Activated gamma-delta T cell (primary cell): ENCODE measurements around the gene PTPN5.
"Not testable (repeated sequence)": the region's sequence is repeated elsewhere in the genome, so short reads cannot be mapped to it uniquely, and the experiment has no call there.

Source experiments
- DNase-seq: peaks from one replicate; lab custom pipeline; 2025; lab: John Stamatoyannopoulos, UW
- total RNA-seq, 2 donors: gene quantifications; one replicate each; lab custom pipeline; 2026; lab: John Stamatoyannopoulos, UW

Gene PTPN5
- total RNA-seq: 0 reads per million in 2 donors

- no peak for DNase-seq
Measured at GRCh38 chr11:18791207-18791968, at the start of gene PTPN5. Gene PTPN5 (minus strand): TSS chr11:18791798. CDS start chr11:18771958, 19,840 bp downstream.

GRCh38 chr11:18836417-18836816, 44.8 kb upstream of the PTPN5 start:
- DNase-seq: no peak

- no peak for DNase-seq
Measured at GRCh38 chr11:18834754-18835466, 43.3 kb upstream of the PTPN5 start.

- DNase-seq: not testable (repeated sequence)
Measured at GRCh38 chr11:18820160-18820559, 28.6 kb upstream of the PTPN5 start.

GRCh38 chr11:18804199-18804999, 12.8 kb upstream of the PTPN5 start:
- no peak for DNase-seq

- DNase-seq: no peak
Measured at GRCh38 chr11:18802381-18803257, 11.0 kb upstream of the PTPN5 start.

- DNase-seq: no peak
Measured at GRCh38 chr11:18798799-18799469, 7.3 kb upstream of the PTPN5 start.

- no peak for DNase-seq
Measured at GRCh38 chr11:18794956-18795355, 3.4 kb upstream of the PTPN5 start.

GRCh38 chr11:18792827-18793226, 1.2 kb upstream of the PTPN5 start:
- DNase-seq: no peak

GRCh38 chr11:18791969-18792628, 501 bp upstream of the PTPN5 start:
- no peak for DNase-seq

GRCh38 chr11:18790883-18791206, 753 bp downstream of the PTPN5 start:
- no peak for DNase-seq

GRCh38 chr11:18789942-18790341, 1.7 kb downstream of the PTPN5 start:
- DNase-seq: no peak

GRCh38 chr11:18785411-18785810, 6.2 kb downstream of the PTPN5 start:
- DNase-seq: no peak

GRCh38 chr11:18780896-18781295, 10.7 kb downstream of the PTPN5 start:
- no peak for DNase-seq

- no peak for DNase-seq
Measured at GRCh38 chr11:18780329-18780728, 11.3 kb downstream of the PTPN5 start.

GRCh38 chr11:18778468-18778867, 13.1 kb downstream of the PTPN5 start:
- DNase-seq: no peak

- DNase-seq: no peak
Measured at GRCh38 chr11:18776324-18776723, 15.3 kb downstream of the PTPN5 start.

- no peak for DNase-seq
Measured at GRCh38 chr11:18775492-18776292, 15.9 kb downstream of the PTPN5 start.

- no peak for DNase-seq
Measured at GRCh38 chr11:18774801-18775200, 16.8 kb downstream of the PTPN5 start.

- DNase-seq: no peak
Measured at GRCh38 chr11:18773681-18774080, 17.9 kb downstream of the PTPN5 start.
